ENCODE measurements around the gene MARK4.

MARK4 gene

DNA sequence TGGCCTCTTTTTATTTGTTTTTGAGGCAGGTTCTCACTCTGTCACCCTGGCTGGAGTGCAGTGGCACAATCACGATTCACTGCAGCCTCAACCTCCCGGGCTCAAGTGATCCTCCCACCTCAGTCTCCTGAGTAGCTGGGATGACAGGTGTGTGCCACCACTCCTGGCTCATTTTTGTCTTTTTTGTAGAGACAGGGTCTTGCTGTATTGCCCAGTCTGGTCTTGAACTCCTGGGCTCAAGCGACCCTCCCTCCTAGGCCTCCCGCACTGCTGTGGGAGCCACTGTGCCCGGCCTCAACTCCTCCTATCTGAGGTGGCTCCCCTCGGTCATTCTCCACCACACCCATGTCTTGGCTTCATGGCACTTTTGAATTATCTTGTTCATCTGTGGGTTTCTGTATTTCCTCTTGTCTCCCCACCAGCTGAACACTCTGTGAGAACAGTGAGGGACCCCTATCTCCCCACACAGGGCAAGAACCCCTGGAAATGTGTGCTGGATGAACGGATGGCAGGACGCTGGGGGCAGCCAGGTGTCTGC, 63.7 kb downstream of the MARK4 start:
- Histone ChIP-seq H3K9me3 (ENCODE audit: control insufficient read depth in 1 of 2, low read length in 2 of 2) (no peaks in the 10 kb centered on the region), H3K36me3 (ENCODE audit: control insufficient read depth in 1 of 2, insufficient read depth in 2 of 2, low read length in 2 of 2) (no peaks in the 10 kb centered on the region), H3K4me3 (ENCODE audit: low read depth in 1 of 2, low read length in 2 of 2) (no peak overlapping the region), H3K9ac (ENCODE audit: low read depth in 1 of 2, low read length in 2 of 2) (no peak overlapping the region), H3K27ac (ENCODE audit: low read depth, low read length) (no peak overlapping the region), H3K27me3 (ENCODE audit: control insufficient read depth in 1 of 2, insufficient read depth in 2 of 2, low read length in 2 of 2) (peaks cover 0 to 4% of the 10 kb centered on the region in 2 donors), H3K4me1 (ENCODE audit: control insufficient read depth in 1 of 2, insufficient read depth in 2 of 2, low read length in 2 of 2) (no peaks in the 10 kb centered on the region)

DNA sequence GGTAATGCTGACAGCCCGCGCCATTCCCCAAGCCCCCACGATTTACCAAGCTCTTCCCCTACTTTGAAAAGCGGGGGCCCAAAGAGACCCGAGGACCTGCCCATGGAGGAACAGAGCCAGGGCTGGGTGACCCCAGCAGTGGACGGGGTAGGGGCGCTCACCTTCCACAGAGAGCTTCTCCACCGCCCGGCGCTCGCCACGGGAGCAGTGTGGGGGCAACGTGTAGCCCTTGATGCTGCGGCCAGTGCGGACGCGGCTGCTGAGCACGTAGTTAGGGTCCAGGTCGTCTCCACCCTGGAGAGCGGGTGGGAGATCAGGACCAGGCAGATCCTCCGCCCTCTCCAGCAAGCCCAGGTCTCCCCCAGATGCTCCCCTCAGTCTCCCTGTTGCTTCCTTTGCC, 64.2 kb downstream of the MARK4 start:
- no peak overlapping the region for H3K27ac ChIP-seq (ENCODE audit: low read depth, low read length)
- H3K9me3 ChIP-seq (ENCODE audit: control insufficient read depth in 1 of 2, low read length in 2 of 2), result no peaks in the 10 kb centered on the region
- no peaks in the 10 kb centered on the region for H3K36me3 ChIP-seq (ENCODE audit: control insufficient read depth in 1 of 2, insufficient read depth in 2 of 2, low read length in 2 of 2)
- H3K4me1 ChIP-seq (ENCODE audit: control insufficient read depth in 1 of 2, insufficient read depth in 2 of 2, low read length in 2 of 2), result no peaks in the 10 kb centered on the region
- H3K9ac ChIP-seq (ENCODE audit: low read depth in 1 of 2, low read length in 2 of 2), result no peak overlapping the region
- peaks cover 0 to 4% of the 10 kb centered on the region in 2 donors for H3K27me3 ChIP-seq (ENCODE audit: control insufficient read depth in 1 of 2, insufficient read depth in 2 of 2, low read length in 2 of 2)
- no peak overlapping the region for H3K4me3 ChIP-seq (ENCODE audit: low read depth in 1 of 2, low read length in 2 of 2)

DNA sequence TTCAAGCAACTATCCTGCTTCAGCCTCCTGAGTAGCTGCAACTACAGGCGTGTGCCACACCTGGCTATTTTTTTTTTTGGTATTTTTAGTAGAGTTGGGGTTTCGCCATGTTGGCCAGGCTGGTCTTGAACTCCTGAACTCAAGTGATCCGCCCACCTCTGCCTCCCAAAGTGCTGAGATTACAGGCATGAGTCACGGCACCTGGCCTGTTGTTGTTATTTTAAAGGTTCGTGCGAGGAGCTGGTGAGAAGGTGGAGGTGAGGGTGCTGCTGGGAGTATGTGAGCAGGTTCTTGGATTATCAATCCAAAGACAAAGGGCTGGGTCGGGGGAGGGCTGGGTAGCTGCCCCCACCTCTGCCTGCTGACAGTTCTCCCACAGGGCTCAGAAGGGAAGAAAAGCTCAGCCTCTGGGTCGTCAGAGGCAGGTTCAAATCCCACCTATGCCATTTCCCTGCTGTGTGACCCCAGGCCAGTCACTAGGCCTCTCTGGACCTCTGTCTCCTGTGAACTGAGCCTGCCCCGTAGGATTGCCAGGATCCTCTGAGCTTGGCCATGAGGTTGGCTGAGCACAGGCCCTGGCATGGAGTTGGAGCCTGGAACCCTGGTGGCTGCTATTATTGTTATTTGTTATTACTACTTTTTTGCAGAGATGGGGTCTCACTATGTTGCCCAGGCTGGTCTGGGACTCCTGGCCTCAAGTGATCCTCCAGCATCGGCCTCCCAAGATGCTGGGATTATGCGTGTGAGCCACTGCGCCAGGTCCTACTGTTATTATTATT, 70.1 kb downstream of the MARK4 start:
- Histone ChIP-seq H3K9me3 (ENCODE audit: control insufficient read depth in 1 of 2, low read length in 2 of 2) (no peaks in the 10 kb centered on the region), H3K27me3 (ENCODE audit: control insufficient read depth in 1 of 2, insufficient read depth in 2 of 2, low read length in 2 of 2) (peaks cover 16 to 26% of the 10 kb centered on the region in 2 donors), H3K36me3 (ENCODE audit: control insufficient read depth in 1 of 2, insufficient read depth in 2 of 2, low read length in 2 of 2) (no peaks in the 10 kb centered on the region), H3K4me1 (ENCODE audit: control insufficient read depth in 1 of 2, insufficient read depth in 2 of 2, low read length in 2 of 2) (no peaks in the 10 kb centered on the region), H3K4me3 (ENCODE audit: low read depth in 1 of 2, low read length in 2 of 2) (no peak overlapping the region), H3K27ac (ENCODE audit: low read depth, low read length) (no peak overlapping the region), H3K9ac (ENCODE audit: low read depth in 1 of 2, low read length in 2 of 2) (no peak overlapping the region)

DNA sequence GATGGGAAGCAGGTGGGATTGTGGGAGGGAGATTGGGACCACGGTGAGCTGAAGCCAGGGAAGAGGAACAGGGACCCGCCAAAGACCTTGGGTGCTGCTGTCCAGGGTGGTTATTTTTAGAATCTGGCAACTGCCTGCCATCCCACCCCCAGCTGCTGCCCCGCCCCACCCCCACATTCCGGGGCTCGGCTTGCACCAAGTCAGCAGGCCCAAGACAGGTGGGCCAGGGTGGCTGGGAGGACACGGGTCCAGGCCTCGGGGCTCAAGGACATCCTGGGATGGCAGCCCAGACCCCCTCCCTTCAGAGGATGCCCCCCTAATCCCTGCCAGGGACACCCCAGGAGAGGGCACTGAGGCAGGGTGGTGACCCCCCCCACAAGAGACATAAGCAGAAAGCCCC, 70.8 kb downstream of the MARK4 start:
- no peaks in the 10 kb centered on the region for H3K36me3 ChIP-seq (ENCODE audit: control insufficient read depth in 1 of 2, insufficient read depth in 2 of 2, low read length in 2 of 2)
- no peak overlapping the region for H3K27ac ChIP-seq (ENCODE audit: low read depth, low read length)
- H3K27me3 ChIP-seq (ENCODE audit: control insufficient read depth in 1 of 2, insufficient read depth in 2 of 2, low read length in 2 of 2), result peaks cover 16 to 26% of the 10 kb centered on the region in 2 donors
- no peak overlapping the region for H3K9ac ChIP-seq (ENCODE audit: low read depth in 1 of 2, low read length in 2 of 2)
- no peak overlapping the region for H3K4me3 ChIP-seq (ENCODE audit: low read depth in 1 of 2, low read length in 2 of 2)
- H3K4me1 ChIP-seq (ENCODE audit: control insufficient read depth in 1 of 2, insufficient read depth in 2 of 2, low read length in 2 of 2), result peaks cover 0 to 3% of the 10 kb centered on the region in 2 donors
- no peaks in the 10 kb centered on the region for H3K9me3 ChIP-seq (ENCODE audit: control insufficient read depth in 1 of 2, low read length in 2 of 2)

DNA sequence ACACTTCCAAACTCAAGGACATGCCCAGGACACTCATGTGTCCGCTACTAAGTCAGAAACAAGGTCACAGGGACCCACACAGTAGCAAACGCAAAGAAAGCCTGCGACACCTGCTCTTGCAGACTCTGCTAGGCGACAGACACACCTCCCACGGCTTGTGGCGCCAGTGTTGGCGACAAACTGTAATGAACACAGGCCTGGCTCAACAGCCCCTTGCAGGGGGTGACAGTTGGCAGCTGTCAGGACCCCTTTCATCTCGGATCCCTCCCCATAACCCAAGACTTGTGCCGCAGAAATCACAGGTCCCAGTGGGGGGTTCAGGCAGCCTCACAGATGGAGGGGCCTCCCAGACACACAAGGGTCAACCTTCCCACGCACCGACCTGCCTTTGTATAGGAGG, 71.2 kb downstream of the MARK4 start:
- no peak overlapping the region for H3K27ac ChIP-seq (ENCODE audit: low read depth, low read length)

DNA sequence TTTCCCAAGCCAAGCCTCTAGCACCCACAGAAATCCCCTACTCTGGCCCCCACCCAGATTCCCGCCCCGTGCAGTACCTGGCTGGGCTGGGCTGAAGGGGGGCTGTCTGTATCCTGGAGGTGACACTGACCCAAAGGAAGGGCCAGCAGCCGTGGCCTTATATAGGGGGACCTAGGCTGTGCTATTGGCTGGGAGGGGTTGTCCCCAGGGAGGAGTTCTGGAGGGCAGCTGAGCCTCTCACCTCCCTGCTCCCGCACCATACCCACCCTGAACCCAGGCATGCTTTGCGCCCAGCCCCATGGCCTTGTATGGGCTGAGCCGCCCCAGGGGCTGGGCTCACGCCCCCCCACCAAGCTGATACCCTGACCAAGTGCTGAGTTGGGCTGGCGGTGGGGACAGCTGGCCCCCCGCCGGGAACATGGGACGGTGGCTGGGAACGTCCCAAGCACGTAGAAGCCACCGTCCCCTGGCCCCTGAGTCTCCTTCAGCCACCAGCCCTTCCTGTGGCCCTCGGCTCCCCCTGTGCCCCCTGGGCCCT, 71.7 kb downstream of the MARK4 start, which contains the start of gene CKM:
Gene CKM, minus strand, starts transcription at position 132 of the 538 bp plus-strand sequence. CDS start 3,162 bp downstream, outside the sequence.
- no peaks in the 10 kb centered on the region for H3K9me3 ChIP-seq (ENCODE audit: control insufficient read depth in 1 of 2, low read length in 2 of 2)
- H3K27me3 ChIP-seq (ENCODE audit: control insufficient read depth in 1 of 2, insufficient read depth in 2 of 2, low read length in 2 of 2), result peaks cover 16 to 26% of the 10 kb centered on the region in 2 donors
- H3K4me1 ChIP-seq (ENCODE audit: control insufficient read depth in 1 of 2, insufficient read depth in 2 of 2, low read length in 2 of 2), result peaks cover 0 to 3% of the 10 kb centered on the region in 2 donors
- H3K9ac ChIP-seq (ENCODE audit: low read depth in 1 of 2, low read length in 2 of 2), result no peak within 1 kb of the TSS
- no peak within 1 kb of the TSS for H3K27ac ChIP-seq (ENCODE audit: low read depth, low read length)
- no peaks in the 10 kb centered on the region for H3K36me3 ChIP-seq (ENCODE audit: control insufficient read depth in 1 of 2, insufficient read depth in 2 of 2, low read length in 2 of 2)
- H3K4me3 ChIP-seq (ENCODE audit: low read depth in 1 of 2, low read length in 2 of 2), result no peak within 1 kb of the TSS

More for the DNA sequence above, 71.2 kb downstream of the MARK4 start:
- no peak overlapping the region for H3K9ac ChIP-seq (ENCODE audit: low read depth in 1 of 2, low read length in 2 of 2)
- H3K4me1 ChIP-seq (ENCODE audit: control insufficient read depth in 1 of 2, insufficient read depth in 2 of 2, low read length in 2 of 2), result peaks cover 0 to 3% of the 10 kb centered on the region in 2 donors
- no peaks in the 10 kb centered on the region for H3K36me3 ChIP-seq (ENCODE audit: control insufficient read depth in 1 of 2, insufficient read depth in 2 of 2, low read length in 2 of 2)
- H3K27me3 ChIP-seq (ENCODE audit: control insufficient read depth in 1 of 2, insufficient read depth in 2 of 2, low read length in 2 of 2), result peaks cover 16 to 26% of the 10 kb centered on the region in 2 donors
- H3K4me3 ChIP-seq (ENCODE audit: low read depth in 1 of 2, low read length in 2 of 2), result no peak overlapping the region
- H3K9me3 ChIP-seq (ENCODE audit: control insufficient read depth in 1 of 2, low read length in 2 of 2), result no peaks in the 10 kb centered on the region

DNA sequence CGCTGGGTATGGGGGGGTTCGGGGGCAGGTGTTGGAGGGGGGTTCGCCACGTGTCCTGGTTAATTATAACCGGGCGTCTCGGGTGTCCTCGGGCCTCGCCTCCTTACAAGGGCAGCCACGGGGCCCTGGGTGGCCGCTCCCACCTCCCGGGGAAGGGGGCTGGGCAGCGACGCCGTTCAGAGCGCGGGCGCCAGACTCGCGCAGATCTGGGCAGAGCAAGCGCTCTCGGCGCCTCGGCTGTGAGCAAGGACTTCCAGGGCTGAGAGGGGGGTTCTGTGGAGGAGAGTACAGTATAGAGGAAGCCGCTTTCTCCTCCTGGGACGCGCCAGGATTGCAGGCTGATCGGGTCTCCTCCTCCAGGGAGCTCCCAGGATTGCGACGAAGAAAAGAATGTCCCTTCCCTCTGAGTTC, 72.6 kb downstream of the MARK4 start:
- Histone ChIP-seq H3K9me3 (ENCODE audit: control insufficient read depth in 1 of 2, low read length in 2 of 2) (no peaks in the 10 kb centered on the region), H3K4me3 (ENCODE audit: low read depth in 1 of 2, low read length in 2 of 2) (no peak overlapping the region), H3K4me1 (ENCODE audit: control insufficient read depth in 1 of 2, insufficient read depth in 2 of 2, low read length in 2 of 2) (peaks cover 0 to 3% of the 10 kb centered on the region in 2 donors), H3K9ac (ENCODE audit: low read depth in 1 of 2, low read length in 2 of 2) (no peak overlapping the region), H3K36me3 (ENCODE audit: control insufficient read depth in 1 of 2, insufficient read depth in 2 of 2, low read length in 2 of 2) (no peaks in the 10 kb centered on the region), H3K27ac (ENCODE audit: low read depth, low read length) (no peak overlapping the region), H3K27me3 (ENCODE audit: control insufficient read depth in 1 of 2, insufficient read depth in 2 of 2, low read length in 2 of 2) (peaks cover 16 to 26% of the 10 kb centered on the region in 2 donors)

DNA sequence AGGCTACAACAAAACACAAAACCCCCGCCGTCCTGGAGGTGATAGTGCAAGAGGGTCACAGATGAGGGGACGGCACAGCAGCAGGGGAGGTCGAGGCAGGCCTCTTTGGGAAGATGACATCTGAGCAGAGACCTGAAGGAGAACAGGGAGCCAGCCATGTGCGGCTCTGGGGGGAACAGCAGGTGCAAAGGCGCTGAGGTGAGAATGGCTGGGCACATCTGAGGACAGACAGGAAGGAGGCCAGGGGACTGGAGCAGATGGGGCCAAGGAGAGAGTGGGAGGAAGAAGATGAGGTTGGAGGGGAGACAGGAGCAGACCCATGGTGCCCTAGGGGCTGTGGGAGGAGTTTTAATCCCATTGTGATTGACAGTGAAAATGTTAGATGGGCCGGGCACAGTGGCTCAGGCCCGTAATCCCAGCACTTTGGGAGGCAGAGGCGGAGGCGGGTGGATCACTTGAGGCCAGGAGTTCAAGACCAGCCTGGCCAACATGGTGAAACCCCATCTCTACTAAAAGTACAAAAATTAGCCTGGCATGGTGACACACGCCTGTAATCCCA, 73.4 kb downstream of the MARK4 start:
- Histone ChIP-seq H3K9me3 (ENCODE audit: control insufficient read depth in 1 of 2, low read length in 2 of 2) (no peaks in the 10 kb centered on the region), H3K27me3 (ENCODE audit: control insufficient read depth in 1 of 2, insufficient read depth in 2 of 2, low read length in 2 of 2) (peaks cover 16 to 26% of the 10 kb centered on the region in 2 donors), H3K27ac (ENCODE audit: low read depth, low read length) (no peak overlapping the region), H3K4me3 (ENCODE audit: low read depth in 1 of 2, low read length in 2 of 2) (no peak overlapping the region), H3K36me3 (ENCODE audit: control insufficient read depth in 1 of 2, insufficient read depth in 2 of 2, low read length in 2 of 2) (no peaks in the 10 kb centered on the region), H3K9ac (ENCODE audit: low read depth in 1 of 2, low read length in 2 of 2) (no peak overlapping the region), H3K4me1 (ENCODE audit: control insufficient read depth in 1 of 2, insufficient read depth in 2 of 2, low read length in 2 of 2) (peaks cover 0 to 3% of the 10 kb centered on the region in 2 donors)

DNA sequence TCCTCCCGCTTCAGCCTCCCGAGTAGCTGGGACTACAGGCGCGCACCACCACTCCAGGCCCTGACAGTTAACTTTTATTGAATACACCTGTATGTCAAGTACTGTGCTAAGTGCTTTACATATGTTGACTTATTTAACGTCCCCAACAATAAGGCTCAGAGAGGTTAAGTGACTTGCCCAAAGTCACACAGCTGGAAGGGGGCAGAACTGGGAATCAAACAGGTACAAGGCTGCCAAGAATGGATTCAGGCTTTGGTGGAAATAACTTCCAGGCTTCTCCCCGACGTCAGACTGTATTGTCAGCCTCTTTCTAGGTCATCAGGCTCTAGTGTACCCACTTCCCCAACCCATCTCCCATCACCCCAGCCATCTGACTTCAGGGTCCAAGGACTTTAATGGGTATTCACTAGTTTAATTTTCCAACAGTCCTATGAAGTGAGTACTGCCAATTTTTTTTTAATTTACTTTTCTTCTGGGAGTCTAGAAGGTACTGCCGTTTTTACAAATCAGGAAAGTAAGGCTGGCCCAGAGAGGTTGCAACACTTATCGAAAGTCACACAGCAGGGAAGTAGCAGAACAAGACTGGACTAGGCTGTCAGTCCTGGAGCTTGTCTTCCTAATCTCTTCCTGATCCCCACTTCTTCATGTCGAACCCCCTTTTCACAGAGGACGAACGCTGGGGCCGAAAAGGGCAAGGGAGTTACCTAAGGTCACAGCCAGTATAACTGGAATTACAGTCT, 76.5 kb downstream of the MARK4 start:
- H3K9ac ChIP-seq (ENCODE audit: low read depth in 1 of 2, low read length in 2 of 2), result no peak overlapping the region
- peaks cover 12 to 20% of the 10 kb centered on the region in 2 donors for H3K27me3 ChIP-seq (ENCODE audit: control insufficient read depth in 1 of 2, insufficient read depth in 2 of 2, low read length in 2 of 2)
- H3K9me3 ChIP-seq (ENCODE audit: control insufficient read depth in 1 of 2, low read length in 2 of 2), result no peaks in the 10 kb centered on the region
- no peak overlapping the region for H3K27ac ChIP-seq (ENCODE audit: low read depth, low read length)
- H3K4me1 ChIP-seq (ENCODE audit: control insufficient read depth in 1 of 2, insufficient read depth in 2 of 2, low read length in 2 of 2), result peaks cover 0 to 3% of the 10 kb centered on the region in 2 donors
- no peak overlapping the region for H3K4me3 ChIP-seq (ENCODE audit: low read depth in 1 of 2, low read length in 2 of 2)
- H3K36me3 ChIP-seq (ENCODE audit: control insufficient read depth in 1 of 2, insufficient read depth in 2 of 2, low read length in 2 of 2), result no peaks in the 10 kb centered on the region
